Stimulated activated CD8-positive, alpha-beta memory T cell treated with anti-CD3 and anti-CD28 coated beads, Interleukin-15, amount 100 ng/mL, for 4 hours (primary cell): Measurements from ENCODE around the gene GREB1L.

Experiments
- DNase-seq, 2 donors: peaks; one replicate each; pipeline ENCODE4 v3.0.0-alpha.2; 2020; ENCODE audit warnings: low read depth in 2 of 2

The GREB1L gene

DNA sequence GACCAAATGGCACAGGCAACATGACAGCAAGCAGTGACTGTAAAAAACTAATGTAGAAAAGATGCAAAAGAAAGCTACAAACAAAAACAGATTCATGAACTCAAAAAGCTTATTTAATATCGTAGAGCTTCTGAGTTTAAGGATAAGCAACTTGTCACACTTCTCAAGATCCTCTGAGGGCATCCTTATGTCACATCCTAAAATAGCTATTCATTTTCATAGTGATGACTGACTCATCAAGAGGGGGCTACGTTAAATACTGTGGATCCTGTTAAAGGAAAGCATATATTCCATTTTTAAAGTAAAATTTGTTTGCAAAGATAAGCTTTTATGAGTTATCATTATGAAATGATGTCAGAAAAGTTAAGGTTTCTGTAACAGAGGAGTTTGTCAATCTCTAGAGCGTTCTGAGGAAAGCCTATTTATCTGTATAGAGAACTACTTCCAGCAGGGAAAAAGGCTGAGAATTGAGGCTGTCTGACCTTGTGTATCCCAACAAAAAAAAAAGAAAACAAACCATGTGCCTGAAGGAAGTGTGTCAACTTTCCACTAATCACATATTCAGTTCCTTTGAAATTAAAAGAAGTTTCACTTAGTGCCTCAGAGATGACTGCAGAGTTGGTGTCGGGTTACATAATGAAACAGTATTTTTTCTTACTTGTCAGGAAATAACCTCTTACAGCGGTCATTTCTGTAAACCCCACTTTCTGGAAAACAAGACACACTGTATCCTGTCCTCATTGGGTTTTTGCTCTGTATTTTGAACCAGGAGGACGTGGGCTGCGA is 243.0 kb downstream of the GREB1L start:
- DNase-seq, result no peak

DNA sequence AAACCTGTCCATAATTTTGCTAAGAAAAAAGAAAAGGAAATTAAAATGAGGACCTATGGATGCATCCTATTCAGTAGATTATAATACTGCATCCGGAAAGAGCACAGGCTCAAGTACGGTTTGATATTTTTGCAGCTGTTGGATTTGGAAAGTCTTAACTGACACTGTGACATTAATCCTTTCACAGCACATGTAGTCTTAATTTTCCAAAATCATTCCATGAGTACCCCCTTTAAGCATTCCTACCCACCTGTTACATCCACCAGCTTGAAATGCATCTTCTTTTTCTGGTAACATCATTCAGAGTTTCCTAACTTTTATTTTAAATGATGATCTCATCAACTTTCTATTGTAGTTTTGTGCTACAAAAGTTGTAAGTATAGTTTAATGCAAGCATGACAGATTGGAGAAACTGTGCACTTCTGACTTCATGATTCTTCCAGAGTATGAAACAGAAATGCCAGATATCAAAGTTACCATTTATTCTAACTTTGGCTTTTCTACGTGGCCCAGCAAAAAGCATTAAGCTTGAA is 244.9 kb downstream of the GREB1L start:
- no peak for DNase-seq

DNA sequence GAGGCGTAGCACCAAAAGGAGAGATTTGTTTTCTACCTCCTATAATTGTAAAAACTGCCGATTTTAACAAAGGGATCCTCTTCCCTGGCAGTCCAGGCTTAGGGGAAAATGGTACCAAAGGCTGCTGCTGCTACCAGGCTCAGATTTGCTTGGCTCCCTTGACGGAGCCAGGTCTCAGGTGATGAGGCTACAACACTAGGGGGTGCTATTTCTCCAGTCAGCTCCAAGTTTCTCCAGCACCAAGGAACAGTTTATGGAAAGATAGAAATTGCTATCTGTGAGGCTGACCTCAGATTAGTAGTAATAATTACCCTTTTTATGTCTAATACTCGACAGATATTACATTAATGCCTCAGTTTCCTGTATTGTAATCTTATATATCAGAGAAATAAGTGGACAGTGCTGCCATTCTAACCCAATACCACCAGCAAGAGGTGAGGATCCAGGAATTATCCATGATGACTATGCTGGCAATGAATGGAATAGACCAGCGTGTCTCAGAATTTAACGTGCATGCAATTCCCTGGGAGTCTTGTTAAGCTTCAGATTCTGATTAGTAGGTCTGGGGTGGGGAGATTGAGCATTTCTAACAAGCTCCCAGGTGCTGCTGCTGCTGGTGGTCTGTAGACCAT is 247.2 kb downstream of the GREB1L start:
- no peak for DNase-seq

GRCh38 chr18:21489919-21490495 is 248.0 kb downstream of the GREB1L start:
- no peak for DNase-seq

- DNase-seq, result no peak
These were observed 248.7 kb downstream of the GREB1L start for GRCh38 chr18:21490748-21491147.

GRCh38 chr18:21496277-21496835 is 254.3 kb downstream of the GREB1L start:
- no peak for DNase-seq

DNA sequence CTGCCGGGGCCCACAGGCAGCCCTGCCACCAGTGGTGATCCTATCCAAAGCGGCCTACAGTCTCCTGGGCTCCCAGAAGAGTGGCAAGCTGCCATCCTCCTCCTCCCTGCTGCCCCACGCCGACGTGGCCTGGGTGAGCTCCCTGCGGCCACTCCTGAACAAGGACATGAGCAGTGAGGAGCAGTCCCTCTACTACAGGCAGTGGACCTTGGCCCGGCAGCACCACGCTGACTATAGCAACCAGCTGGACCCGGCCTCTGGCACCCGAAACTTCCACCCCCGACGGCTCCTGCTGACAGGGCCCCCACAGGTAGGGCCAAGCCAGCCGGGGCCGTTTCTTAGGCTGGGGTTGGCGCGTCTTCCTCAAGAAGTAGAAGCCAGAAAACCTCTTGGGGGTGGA is 258.0 kb downstream of the GREB1L start:
- no peak for DNase-seq

- no peak for DNase-seq
These were observed 260.6 kb downstream of the GREB1L start for GRCh38 chr18:21502661-21503060.

- DNase-seq, result no peak
These were observed 266.1 kb downstream of the GREB1L start for GRCh38 chr18:21507913-21508701.

- no peak for DNase-seq
These were observed 267.0 kb downstream of the GREB1L start for GRCh38 chr18:21509062-21509461.

DNA sequence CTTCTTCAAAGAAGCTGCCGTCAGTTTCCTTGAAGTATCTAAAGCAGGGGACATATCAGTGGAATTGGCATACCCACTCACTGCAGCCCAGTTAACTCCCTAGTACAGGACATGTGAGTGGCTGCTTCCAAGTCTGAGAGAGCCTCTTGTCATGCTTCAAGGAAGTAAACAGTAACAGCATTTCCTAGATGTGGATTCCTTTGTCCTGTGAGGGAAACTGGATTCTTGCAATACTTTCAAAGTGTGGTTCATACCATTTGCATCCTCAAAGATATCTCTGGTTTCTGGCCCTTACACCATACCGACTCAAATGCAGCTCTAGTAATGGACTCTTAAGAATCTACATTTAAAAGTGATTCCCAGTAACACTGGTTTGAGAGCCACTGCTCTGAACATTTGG is 271.3 kb downstream of the GREB1L start:
- no peak for DNase-seq

DNA sequence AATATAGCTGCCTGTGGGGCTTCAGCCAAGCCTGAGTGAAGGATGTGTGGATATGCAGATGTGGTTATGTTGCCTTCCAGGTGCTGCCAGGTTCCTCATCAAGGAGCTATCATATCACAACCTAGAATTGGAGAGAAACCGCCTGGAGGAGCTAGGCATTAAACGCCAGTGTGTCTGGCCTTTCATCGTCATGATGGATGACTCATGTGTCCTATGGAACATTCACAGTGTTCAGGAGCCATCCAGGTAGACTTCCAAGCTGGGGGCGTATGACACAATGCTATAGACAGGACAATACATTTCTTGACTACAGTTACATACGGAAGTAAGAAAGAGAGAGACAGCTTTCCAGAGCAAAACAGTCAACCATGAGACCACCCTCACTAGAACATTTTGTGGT is 271.7 kb downstream of the GREB1L start:
- DNase-seq, result no peak

- no peak for DNase-seq
These were observed 280.5 kb downstream of the GREB1L start for GRCh38 chr18:21522530-21522929.

DNA sequence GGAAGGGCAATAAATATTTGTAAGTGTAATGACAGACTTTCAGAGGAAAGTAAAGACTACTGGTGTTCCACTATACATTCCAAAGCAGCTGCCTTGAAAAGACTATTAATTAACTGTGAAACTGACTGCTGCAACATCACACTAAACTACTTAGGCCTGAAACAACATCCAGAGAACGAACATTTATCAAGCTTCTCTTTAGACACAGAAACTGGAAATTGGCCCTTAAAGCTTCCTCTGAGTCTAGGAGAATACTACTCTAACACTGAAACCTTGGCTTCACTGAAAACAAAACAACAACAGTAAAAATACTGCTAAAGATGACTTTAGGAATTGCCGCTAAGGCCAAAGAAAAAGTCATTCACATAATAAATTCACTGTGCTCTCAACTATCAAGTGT is 283.9 kb downstream of the GREB1L start:
- DNase-seq, result no peak

GRCh38 chr18:21526463-21526862 is 284.4 kb downstream of the GREB1L start:
- DNase-seq, result no peak

- DNase-seq, result no peak
These were observed 292.3 kb downstream of the GREB1L start for GRCh38 chr18:21534327-21534726.

- no peak for DNase-seq
These were observed 296.2 kb downstream of the GREB1L start for GRCh38 chr18:21538230-21538629.

DNA sequence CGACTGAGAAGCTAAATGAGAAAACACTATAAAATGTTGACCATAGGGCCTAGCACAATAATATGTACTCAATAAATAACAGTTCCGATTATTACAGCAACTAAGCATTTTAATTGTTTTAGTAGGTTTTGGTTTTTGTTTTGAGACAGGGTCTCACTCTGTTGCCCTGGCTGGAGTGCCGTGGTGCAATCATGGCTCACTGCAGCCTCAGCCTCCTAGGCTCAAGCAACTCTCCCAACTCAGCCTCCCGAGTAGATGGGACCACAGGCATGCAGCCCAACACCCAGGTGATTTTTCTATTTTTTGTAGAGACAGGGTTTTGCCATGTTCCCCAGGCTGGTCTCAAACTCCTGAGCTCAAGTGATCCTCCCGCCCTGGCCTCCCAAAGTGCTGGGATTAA is 304.4 kb downstream of the GREB1L start:
- no peak for DNase-seq

- no peak for DNase-seq
These were observed 306.6 kb downstream of the GREB1L start for GRCh38 chr18:21548647-21549046.

- no peak for DNase-seq
These were observed 308.5 kb downstream of the GREB1L start for GRCh38 chr18:21550510-21550970.

DNA sequence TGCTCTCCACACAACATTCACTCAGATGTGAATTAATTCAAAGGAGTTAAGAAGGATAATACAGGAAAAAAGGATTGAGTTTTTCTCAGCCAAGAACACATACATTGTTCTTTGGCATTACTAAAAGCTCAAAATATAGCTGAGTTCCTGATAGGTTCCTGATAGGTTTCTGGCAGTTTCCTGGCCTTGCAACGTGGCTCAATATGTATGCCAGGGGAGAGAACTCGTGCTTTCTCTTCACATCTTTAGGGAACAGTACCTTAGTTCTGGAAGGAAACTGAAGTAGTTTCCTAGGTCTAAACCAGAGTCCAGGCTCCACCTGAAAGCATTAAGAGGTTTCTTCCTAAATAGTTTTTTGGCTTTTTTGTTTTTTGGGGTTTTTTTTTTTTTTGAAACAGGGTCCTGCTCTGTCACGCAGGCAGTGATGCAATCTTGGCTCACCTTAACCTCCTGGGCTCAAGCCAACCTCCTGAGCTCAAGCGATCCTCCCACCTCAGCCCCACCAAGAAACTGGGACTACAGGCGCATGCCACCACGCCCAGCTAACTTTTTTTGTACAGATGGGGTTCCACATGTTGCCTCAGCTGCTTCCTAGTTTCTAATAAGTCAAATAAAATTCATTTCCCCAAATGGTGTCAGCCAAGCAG is 315.7 kb downstream of the GREB1L start:
- no peak for DNase-seq
